ENCODE measurements around the gene DSCAM.

GRCh38 chr21:40074198-40074597 lies 772.8 kb downstream of the DSCAM start:
- TF ChIP-seq CTCF (IDR thresholded peaks at IDR 0.05) (no peak), POLR2A (IDR thresholded peaks at IDR 0.05) (no peak)

All from Peyer's patch (tissue), 4 donors.